BLaER1 treated with 17β-estradiol and CSF1 and Interleukin-3, amounts not matched to agents 10 nM and 100 nM (cell line): ENCODE results near the gene STIM2.
"Not testable (repeated sequence)": the region's sequence is repeated elsewhere in the genome, so short reads cannot be mapped to it uniquely, and the experiment has no call there.

Experiments
- H3K27ac ChIP-seq, 11 experiments: shearing (Covaris generic); formaldehyde crosslinking; 2 replicates each; pipeline ENCODE4 v1.8.1; 2022
- H3K27me3 ChIP-seq, 11 experiments: shearing (Covaris generic); formaldehyde crosslinking; 2 replicates each; pipeline ENCODE4 v1.8.1; 2022
- H3K36me3 ChIP-seq, 11 experiments: shearing (Covaris generic); formaldehyde crosslinking; 2 replicates each; pipeline ENCODE4 v1.8.1; 2022
- H3K4me1 ChIP-seq, 10 experiments: shearing (Covaris generic); formaldehyde crosslinking; 2 replicates each; pipeline ENCODE4 v1.8.1; 2022
- H3K4me2 ChIP-seq, 11 experiments: shearing (Covaris generic); formaldehyde crosslinking; 2 replicates each; pipeline ENCODE4 v1.8.1; 2022
- H3K4me3 ChIP-seq, 10 experiments: shearing (Covaris generic); formaldehyde crosslinking; 2 replicates each; pipeline ENCODE4 v1.8.1; 2022
- H3K9ac ChIP-seq, 11 experiments: shearing (Covaris generic); formaldehyde crosslinking; 2 replicates each; pipeline ENCODE4 v1.8.1; 2022
- H3K9me3 ChIP-seq, 11 experiments: shearing (Covaris generic); formaldehyde crosslinking; replicated peaks in 1 of 11; 2 replicates each; pipeline ENCODE4 v1.8.1; 2022
- H4K20me1 ChIP-seq, 11 experiments: shearing (Covaris generic); formaldehyde crosslinking; 2 replicates each; pipeline ENCODE4 v1.8.1; 2022
- Cebpa-rat ChIP-seq, 11 experiments: shearing (Covaris generic); IDR thresholded peaks; 2 replicates each; pipeline ENCODE4 v1.8.1; 2022

The STIM2 gene

GRCh38 chr4:26819478-26820095, 41.1 kb upstream of the STIM2 start:
- Histone ChIP-seq H3K4me3 (no peak overlapping the region), H3K4me2 (peak overlapping the region in 6 of 11 experiments; percentile 27 to 92 (median 62); a peak in 11 of 22 replicates), H3K9ac (no peak overlapping the region; a peak in 1 of 22 replicates), H3K27me3 (peaks cover 0 to 66% (median 0%) of the 10 kb centered on the region in 11 experiments; a peak in 7 of 22 replicates), H4K20me1 (no peaks in the 10 kb centered on the region), H3K27ac (peak overlapping the region in 4 of 11 experiments; percentile 25 to 56 (median 42); a peak in 6 of 22 replicates), H3K4me1 (peaks cover 40 to 86% (median 77%) of the 10 kb centered on the region in 10 experiments), H3K9me3 (peaks cover 24 to 43% (median 37%) of the 10 kb centered on the region in 11 experiments), H3K36me3 (peaks cover 0 to 17% (median 8%) of the 10 kb centered on the region in 11 experiments; a peak in 11 of 22 replicates)
- TF ChIP-seq Cebpa-rat (IDR thresholded peaks at IDR 0.05) = no peak

DNA sequence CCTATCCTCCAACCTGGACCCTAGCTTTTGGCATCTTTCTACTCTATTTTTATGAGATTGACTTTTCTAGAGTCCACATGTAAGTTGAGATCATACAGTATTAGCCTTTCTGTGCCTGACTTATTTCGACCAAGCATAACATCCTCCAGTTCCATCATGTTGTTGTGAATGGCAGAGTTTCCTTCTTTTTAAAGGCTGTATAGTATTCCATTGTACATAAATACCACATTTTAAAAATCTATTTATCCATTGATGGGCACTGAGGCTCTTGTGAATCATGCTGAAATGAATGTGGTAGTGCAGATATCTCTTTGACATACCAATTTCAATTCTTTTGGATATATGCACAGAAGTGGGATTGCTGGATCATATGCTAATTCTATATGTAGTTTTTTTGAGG, 40.3 kb upstream of the STIM2 start:
- Histone ChIP-seq H3K9ac (no peak overlapping the region), H3K27ac (no peak overlapping the region), H3K4me1 (peaks cover 33 to 86% (median 76%) of the 10 kb centered on the region in 10 experiments), H3K36me3 (peaks cover 0 to 17% (median 8%) of the 10 kb centered on the region in 11 experiments; a peak in 11 of 22 replicates), H4K20me1 (no peaks in the 10 kb centered on the region), H3K4me2 (no peak overlapping the region), H3K27me3 (peaks cover 0 to 66% (median 0%) of the 10 kb centered on the region in 11 experiments; a peak in 7 of 22 replicates), H3K9me3 (peaks cover 24 to 50% (median 43%) of the 10 kb centered on the region in 11 experiments), H3K4me3 (no peak overlapping the region)
- no peak for TF ChIP-seq Cebpa-rat (IDR thresholded peaks at IDR 0.05)

DNA sequence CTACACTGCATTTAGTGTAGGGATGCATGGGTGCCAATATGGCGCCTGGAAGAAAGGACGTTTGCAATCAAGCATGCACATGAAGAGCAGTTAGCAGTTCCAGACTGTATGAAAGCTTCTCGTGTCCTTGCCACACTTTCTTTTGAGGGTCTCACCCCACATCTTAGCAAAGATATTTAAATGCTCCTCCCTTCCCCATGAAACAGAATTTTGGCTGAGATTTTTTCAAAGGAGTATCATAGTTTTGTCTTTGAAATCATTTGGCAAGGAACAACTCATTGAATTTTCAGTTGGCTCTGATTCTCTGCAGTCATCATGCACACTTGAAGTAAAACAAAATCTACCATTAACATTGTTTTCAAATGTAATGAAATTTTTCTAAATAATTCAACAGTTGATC, 39.6 kb upstream of the STIM2 start:
- Histone ChIP-seq H3K9ac (no peak overlapping the region), H4K20me1 (no peaks in the 10 kb centered on the region), H3K36me3 (peaks cover 0 to 17% (median 8%) of the 10 kb centered on the region in 11 experiments; a peak in 11 of 22 replicates), H3K27me3 (peaks cover 0 to 64% (median 0%) of the 10 kb centered on the region in 11 experiments; a peak in 7 of 22 replicates), H3K9me3 (peaks cover 24 to 50% (median 43%) of the 10 kb centered on the region in 11 experiments), H3K4me2 (peak overlapping the region in 7 of 11 experiments; percentile 62 to 88 (median 76); a peak in 11 of 22 replicates), H3K4me1 (peaks cover 29 to 86% (median 76%) of the 10 kb centered on the region in 10 experiments), H3K27ac (peak overlapping the region in 5 of 11 experiments; percentile 95 to 98 (median 98); a peak in 7 of 22 replicates), H3K4me3 (no peak overlapping the region)
- no peak for TF ChIP-seq Cebpa-rat (IDR thresholded peaks at IDR 0.05)

- H3K27ac ChIP-seq = peak overlapping the region in 9 of 11 experiments; percentile 66 to 98 (median 95); a peak in 18 of 22 replicates
- peak overlapping the region in 3 of 10 experiments; percentile 12 to 31 (median 13); a peak in 6 of 20 replicates for H3K4me3 ChIP-seq
- H3K4me1 ChIP-seq = peaks cover 34 to 83% (median 73%) of the 10 kb centered on the region in 10 experiments
- H3K9ac ChIP-seq = peak overlapping the region in 10 of 11 experiments; percentile 2 to 73 (median 48); a peak in 17 of 22 replicates
- H4K20me1 ChIP-seq = no peaks in the 10 kb centered on the region
- H3K36me3 ChIP-seq = peaks cover 0 to 17% (median 8%) of the 10 kb centered on the region in 11 experiments; a peak in 11 of 22 replicates
- TF ChIP-seq Cebpa-rat (IDR thresholded peaks at IDR 0.05) = no peak
- H3K9me3 ChIP-seq = peaks cover 24 to 50% (median 43%) of the 10 kb centered on the region in 11 experiments
- peak overlapping the region; percentile 62 to 88 (median 76) for H3K4me2 ChIP-seq
- H3K27me3 ChIP-seq = peaks cover 0 to 57% (median 0%) of the 10 kb centered on the region in 11 experiments; a peak in 7 of 22 replicates
Measured at GRCh38 chr4:26821677-26822503, 38.8 kb upstream of the STIM2 start.

- Histone ChIP-seq H3K9ac (peak overlapping the region in 10 of 11 experiments; percentile 2 to 73 (median 48); a peak in 17 of 22 replicates), H3K36me3 (peaks cover 0 to 17% (median 8%) of the 10 kb centered on the region in 11 experiments; a peak in 11 of 22 replicates), H3K4me3 (peak overlapping the region in 7 of 10 experiments; percentile 12 to 35 (median 14); a peak in 7 of 20 replicates), H3K4me1 (peaks cover 40 to 83% (median 73%) of the 10 kb centered on the region in 10 experiments), H3K27me3 (peaks cover 0 to 53% (median 0%) of the 10 kb centered on the region in 11 experiments; a peak in 7 of 22 replicates), H3K4me2 (peak overlapping the region; percentile 62 to 88 (median 76)), H3K9me3 (peaks cover 24 to 50% (median 43%) of the 10 kb centered on the region in 11 experiments), H3K27ac (peak overlapping the region in 9 of 11 experiments; percentile 66 to 98 (median 95); a peak in 18 of 22 replicates), H4K20me1 (no peaks in the 10 kb centered on the region)
- no peak for TF ChIP-seq Cebpa-rat (IDR thresholded peaks at IDR 0.05)
Measured at GRCh38 chr4:26822546-26822945, 38.1 kb upstream of the STIM2 start.

- peaks cover 24 to 50% (median 43%) of the 10 kb centered on the region in 11 experiments for H3K9me3 ChIP-seq
- peak overlapping the region in 8 of 10 experiments; percentile 14 to 35 (median 32); a peak in 10 of 20 replicates for H3K4me3 ChIP-seq
- peaks cover 45 to 83% (median 74%) of the 10 kb centered on the region in 10 experiments for H3K4me1 ChIP-seq
- H4K20me1 ChIP-seq = not testable (repeated sequence)
- peak overlapping the region in 5 of 11 experiments; percentile 33 to 73 (median 61); a peak in 9 of 22 replicates for H3K9ac ChIP-seq
- H3K4me2 ChIP-seq = peak overlapping the region; percentile 62 to 88 (median 76)
- peaks cover 0 to 55% (median 0%) of the 10 kb centered on the region in 11 experiments; a peak in 7 of 22 replicates for H3K27me3 ChIP-seq
- peaks cover 0 to 17% (median 8%) of the 10 kb centered on the region in 11 experiments; a peak in 11 of 22 replicates for H3K36me3 ChIP-seq
- H3K27ac ChIP-seq = peak overlapping the region in 9 of 11 experiments; percentile 66 to 98 (median 95); a peak in 18 of 22 replicates
Measured at GRCh38 chr4:26822974-26823373, 37.7 kb upstream of the STIM2 start.

DNA sequence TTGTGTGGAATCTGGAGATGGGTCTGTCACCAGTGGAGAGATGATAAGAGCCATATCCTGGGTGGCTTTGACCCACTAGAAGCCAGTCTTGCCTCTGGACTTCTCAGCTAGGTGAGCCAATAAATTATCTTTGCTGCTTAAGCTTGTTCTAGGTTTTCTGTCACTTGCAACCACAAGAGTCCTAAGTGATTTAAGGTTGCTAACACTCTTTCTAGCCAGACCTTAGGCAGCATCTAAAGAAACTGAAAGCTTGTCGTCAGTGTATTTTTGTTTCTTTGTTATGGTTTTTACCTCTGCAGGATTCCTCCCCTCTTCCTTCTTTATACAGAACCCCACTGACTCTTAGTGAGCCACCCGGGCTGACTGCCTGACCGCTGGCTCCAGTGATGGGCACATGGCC, 37.1 kb upstream of the STIM2 start:
- Histone ChIP-seq H3K4me2 (peak overlapping the region in 9 of 11 experiments; percentile 10 to 88 (median 36); a peak in 12 of 22 replicates), H4K20me1 (no peaks in the 10 kb centered on the region), H3K4me3 (peak overlapping the region in 8 of 10 experiments; percentile 14 to 35 (median 32); a peak in 11 of 20 replicates), H3K9ac (peak overlapping the region in 3 of 11 experiments; percentile 5 to 73 (median 20); a peak in 3 of 22 replicates), H3K27me3 (peaks cover 0 to 55% (median 0%) of the 10 kb centered on the region in 11 experiments; a peak in 7 of 22 replicates), H3K27ac (peak overlapping the region in 7 of 11 experiments; percentile 68 to 98 (median 97); a peak in 13 of 22 replicates), H3K9me3 (peaks cover 24 to 50% (median 43%) of the 10 kb centered on the region in 11 experiments), H3K4me1 (peaks cover 45 to 83% (median 77%) of the 10 kb centered on the region in 10 experiments), H3K36me3 (peaks cover 0 to 17% (median 8%) of the 10 kb centered on the region in 11 experiments; a peak in 11 of 22 replicates)
- no peak for TF ChIP-seq Cebpa-rat (IDR thresholded peaks at IDR 0.05)
